Activated T-cell treated with anti-CD3 and anti-CD28 coated beads, Interleukin-2, amount 50 U/mL, for 72 hours (primary cell): ENCODE results near the gene XYLT1. TPM values are rescaled to one million over a fixed set of nuclear protein-coding genes. Genes with fewer than 3 reads are reported as not detected.
A peak's percentile ranks its signal among the peaks of the same experiment; 100 is the strongest.

Experiments used
- ATAC-seq, 2 donors: fragments of 150-1000 bp; cut with Tn5 transposase; replicated peaks in 1 of 2; 2 replicates each; pipeline ENCODE4 v1.10.0; 2021; ENCODE audit warnings: moderate library complexity in 2 of 2, mild to moderate bottlenecking in 1 of 2
- DNase-seq, 2 donors: peaks; one replicate each; pipeline ENCODE4 v3.0.0; 2021 to 2022; ENCODE audit warnings: mixed read lengths in 1 of 2
- H3K27ac Mint-ChIP-seq: one replicate; pipeline ENCODE4 v1.8.0; 2022; ENCODE audit warnings: mild to moderate bottlenecking, moderate library complexity, mixed read lengths
- H3K27me3 Mint-ChIP-seq: one replicate; pipeline ENCODE4 v1.8.0; 2022; ENCODE audit warnings: low read depth, mixed read lengths
- H3K36me3 Mint-ChIP-seq, 2 donors: one replicate each; pipeline ENCODE4 v1.8.0; 2022; ENCODE audit warnings: mixed read lengths in 2 of 2, mild to moderate bottlenecking in 1 of 2; ENCODE audit not compliant: insufficient read depth in 2 of 2
- H3K4me1 Mint-ChIP-seq: one replicate; pipeline ENCODE4 v1.8.0; 2022; ENCODE audit warnings: low read depth, mixed read lengths
- H3K4me3 Mint-ChIP-seq, 2 donors: one replicate each; pipeline ENCODE4 v1.8.0; 2022; ENCODE audit warnings: mild to moderate bottlenecking in 2 of 2, mixed read lengths in 2 of 2, moderate library complexity in 2 of 2
- H3K9me3 Mint-ChIP-seq, 2 donors: one replicate each; pipeline ENCODE4 v1.8.0; 2022; ENCODE audit warnings: mixed read lengths in 2 of 2
- total RNA-seq, 2 donors: library from RNA; stranded (reverse); gene quantifications; one replicate each; pipeline ENCODE4 v1.2.3, GENCODE V29; 2022

Gene XYLT1
- total RNA-seq, 2 donors from 2014 or later: 17.1 to 17.9 TPM

GRCh38 chr16:17463335-17463734 is 7.4 kb downstream of the XYLT1 start:
- Mint-ChIP-seq H3K27ac (no peak overlapping the region), H3K4me3 (no peak overlapping the region), H3K36me3 (peaks cover 0 to 5% of the 10 kb centered on the region in 2 donors), H3K9me3 (no peaks in the 10 kb centered on the region), H3K4me1 (peaks cover 54% of the 10 kb centered on the region), H3K27me3 (peaks cover under 1% of the 10 kb centered on the region)
- DNase-seq (no peak), ATAC-seq (peak; percentile 45 to 61)

- no peak for DNase-seq
- H3K9me3 Mint-ChIP-seq: no peaks in the 10 kb centered on the region
- H3K4me3 Mint-ChIP-seq: peak overlapping the region; percentile 32 to 48
- H3K27me3 Mint-ChIP-seq: no peaks in the 10 kb centered on the region
- no peak overlapping the region for H3K27ac Mint-ChIP-seq
- H3K4me1 Mint-ChIP-seq: peaks cover 42% of the 10 kb centered on the region
- ATAC-seq: no peak
- H3K36me3 Mint-ChIP-seq: peaks cover 0 to 5% of the 10 kb centered on the region in 2 donors
Observed at GRCh38 chr16:17461951-17462729, 8.6 kb downstream of the XYLT1 start.

- DNase-seq (no peak), ATAC-seq (no peak)
- Mint-ChIP-seq H3K36me3 (peaks cover 0 to 5% of the 10 kb centered on the region in 2 donors), H3K9me3 (no peaks in the 10 kb centered on the region), H3K27ac (no peak overlapping the region), H3K4me1 (peaks cover 31% of the 10 kb centered on the region), H3K27me3 (no peaks in the 10 kb centered on the region), H3K4me3 (no peak overlapping the region)
Observed at GRCh38 chr16:17460890-17461289, 9.9 kb downstream of the XYLT1 start.

- DNase-seq (no peak), ATAC-seq (no peak)
- no peaks in the 10 kb centered on the region for H3K9me3 Mint-ChIP-seq
- H3K4me3 Mint-ChIP-seq: no peak overlapping the region
- H3K27ac Mint-ChIP-seq: no peak overlapping the region
- H3K36me3 Mint-ChIP-seq: peaks cover 0 to 5% of the 10 kb centered on the region in 2 donors
- no peaks in the 10 kb centered on the region for H3K27me3 Mint-ChIP-seq
- H3K4me1 Mint-ChIP-seq: peaks cover 31% of the 10 kb centered on the region
Observed at GRCh38 chr16:17459903-17460521, 10.7 kb downstream of the XYLT1 start.

- Mint-ChIP-seq H3K27me3 (no peaks in the 10 kb centered on the region), H3K27ac (no peak overlapping the region), H3K4me1 (peaks cover 18% of the 10 kb centered on the region), H3K36me3 (no peaks in the 10 kb centered on the region), H3K4me3 (no peak overlapping the region), H3K9me3 (no peaks in the 10 kb centered on the region)
- no peak for DNase-seq
- no peak for ATAC-seq
Observed at GRCh38 chr16:17457997-17458396, 12.8 kb downstream of the XYLT1 start.

- Mint-ChIP-seq H3K27me3 (no peaks in the 10 kb centered on the region), H3K4me3 (no peak overlapping the region), H3K27ac (no peak overlapping the region), H3K9me3 (no peaks in the 10 kb centered on the region), H3K36me3 (no peaks in the 10 kb centered on the region), H3K4me1 (peaks cover 13% of the 10 kb centered on the region)
- no peak for ATAC-seq
- DNase-seq: no peak
Observed at GRCh38 chr16:17457513-17457912, 13.2 kb downstream of the XYLT1 start.

- Mint-ChIP-seq H3K27me3 (no peaks in the 10 kb centered on the region), H3K4me3 (no peak overlapping the region), H3K9me3 (no peaks in the 10 kb centered on the region), H3K4me1 (peaks cover 18% of the 10 kb centered on the region), H3K36me3 (peaks cover 0 to 2% of the 10 kb centered on the region in 2 donors), H3K27ac (no peak overlapping the region)
- no peak for ATAC-seq
- DNase-seq: no peak
Observed at GRCh38 chr16:17454162-17454730, 16.5 kb downstream of the XYLT1 start.

- DNase-seq: no peak
- H3K4me1 Mint-ChIP-seq: peaks cover 25% of the 10 kb centered on the region
- peaks cover 0 to 2% of the 10 kb centered on the region in 2 donors for H3K36me3 Mint-ChIP-seq
- no peak for ATAC-seq
- no peaks in the 10 kb centered on the region for H3K9me3 Mint-ChIP-seq
- no peak overlapping the region for H3K27ac Mint-ChIP-seq
- H3K4me3 Mint-ChIP-seq: no peak overlapping the region
- no peaks in the 10 kb centered on the region for H3K27me3 Mint-ChIP-seq
Observed at GRCh38 chr16:17453364-17454038, 17.3 kb downstream of the XYLT1 start.

- peaks cover 0 to 2% of the 10 kb centered on the region in 2 donors for H3K36me3 Mint-ChIP-seq
- ATAC-seq (no peak), DNase-seq (no peak)
- H3K9me3 Mint-ChIP-seq: no peaks in the 10 kb centered on the region
- peaks cover 29% of the 10 kb centered on the region for H3K4me1 Mint-ChIP-seq
- peak overlapping the region; percentile 51 for H3K27ac Mint-ChIP-seq
- no peak overlapping the region for H3K4me3 Mint-ChIP-seq
- H3K27me3 Mint-ChIP-seq: no peaks in the 10 kb centered on the region
Observed at GRCh38 chr16:17452922-17453321, 17.8 kb downstream of the XYLT1 start.

GRCh38 chr16:17451843-17452242 is 18.9 kb downstream of the XYLT1 start:
- Mint-ChIP-seq H3K9me3 (no peaks in the 10 kb centered on the region), H3K4me3 (no peak overlapping the region), H3K27ac (peak overlapping the region; percentile 63), H3K4me1 (peaks cover 29% of the 10 kb centered on the region), H3K36me3 (peaks cover 0 to 2% of the 10 kb centered on the region in 2 donors), H3K27me3 (no peaks in the 10 kb centered on the region)
- ATAC-seq (no peak), DNase-seq (no peak)

GRCh38 chr16:17450291-17450690 is 20.5 kb downstream of the XYLT1 start:
- no peak overlapping the region for H3K4me3 Mint-ChIP-seq
- no peak overlapping the region for H3K27ac Mint-ChIP-seq
- H3K4me1 Mint-ChIP-seq: peaks cover 29% of the 10 kb centered on the region

GRCh38 chr16:17448640-17449638 is 21.8 kb downstream of the XYLT1 start:
- Mint-ChIP-seq H3K4me3 (peak overlapping the region; percentile 17 to 43), H3K9me3 (no peaks in the 10 kb centered on the region), H3K36me3 (peaks cover 0 to 3% of the 10 kb centered on the region in 2 donors), H3K27ac (peak overlapping the region; percentile 72), H3K4me1 (peaks cover 29% of the 10 kb centered on the region), H3K27me3 (no peaks in the 10 kb centered on the region)
- ATAC-seq (peak; percentile 51 to 72), DNase-seq (peak in 1 of 2 donors; percentile 8)

More at GRCh38 chr16:17450291-17450690, 20.5 kb downstream of the XYLT1 start:
- ATAC-seq (no peak), DNase-seq (no peak)
- H3K27me3 Mint-ChIP-seq: no peaks in the 10 kb centered on the region
- no peaks in the 10 kb centered on the region for H3K9me3 Mint-ChIP-seq
- peaks cover 0 to 2% of the 10 kb centered on the region in 2 donors for H3K36me3 Mint-ChIP-seq
